ENCODE data around the gene SNRNP200.

GRCh38 chr2:96247009-96247408, 58.3 kb downstream of the SNRNP200 start:
- TF ChIP-seq, protein P1, sequence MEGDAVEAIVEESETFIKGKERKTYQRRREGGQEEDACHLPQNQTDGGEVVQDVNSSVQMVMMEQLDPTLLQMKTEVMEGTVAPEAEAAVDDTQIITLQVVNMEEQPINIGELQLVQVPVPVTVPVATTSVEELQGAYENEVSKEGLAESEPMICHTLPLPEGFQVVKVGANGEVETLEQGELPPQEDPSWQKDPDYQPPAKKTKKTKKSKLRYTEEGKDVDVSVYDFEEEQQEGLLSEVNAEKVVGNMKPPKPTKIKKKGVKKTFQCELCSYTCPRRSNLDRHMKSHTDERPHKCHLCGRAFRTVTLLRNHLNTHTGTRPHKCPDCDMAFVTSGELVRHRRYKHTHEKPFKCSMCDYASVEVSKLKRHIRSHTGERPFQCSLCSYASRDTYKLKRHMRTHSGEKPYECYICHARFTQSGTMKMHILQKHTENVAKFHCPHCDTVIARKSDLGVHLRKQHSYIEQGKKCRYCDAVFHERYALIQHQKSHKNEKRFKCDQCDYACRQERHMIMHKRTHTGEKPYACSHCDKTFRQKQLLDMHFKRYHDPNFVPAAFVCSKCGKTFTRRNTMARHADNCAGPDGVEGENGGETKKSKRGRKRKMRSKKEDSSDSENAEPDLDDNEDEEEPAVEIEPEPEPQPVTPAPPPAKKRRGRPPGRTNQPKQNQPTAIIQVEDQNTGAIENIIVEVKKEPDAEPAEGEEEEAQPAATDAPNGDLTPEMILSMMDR (conservative IDR thresholded peaks at IDR 0.05; ENCODE audit: low read depth, low read length), result no peak
- TF ChIP-seq EZH2 (IDR thresholded peaks at IDR 0.05; ENCODE audit: borderline replicate concordance, low read depth, low read length, poor library complexity, severe bottlenecking), result no peak
